Measurements from ENCODE around the gene LMX1A.
A peak's percentile ranks its signal among the peaks of the same experiment; 100 is the strongest.

LMX1A gene

GRCh38 chr1:165265196-165265838 lies 91.2 kb downstream of the LMX1A start:
- DNase-seq (ENCODE audit: low spot score): no peak

DNA sequence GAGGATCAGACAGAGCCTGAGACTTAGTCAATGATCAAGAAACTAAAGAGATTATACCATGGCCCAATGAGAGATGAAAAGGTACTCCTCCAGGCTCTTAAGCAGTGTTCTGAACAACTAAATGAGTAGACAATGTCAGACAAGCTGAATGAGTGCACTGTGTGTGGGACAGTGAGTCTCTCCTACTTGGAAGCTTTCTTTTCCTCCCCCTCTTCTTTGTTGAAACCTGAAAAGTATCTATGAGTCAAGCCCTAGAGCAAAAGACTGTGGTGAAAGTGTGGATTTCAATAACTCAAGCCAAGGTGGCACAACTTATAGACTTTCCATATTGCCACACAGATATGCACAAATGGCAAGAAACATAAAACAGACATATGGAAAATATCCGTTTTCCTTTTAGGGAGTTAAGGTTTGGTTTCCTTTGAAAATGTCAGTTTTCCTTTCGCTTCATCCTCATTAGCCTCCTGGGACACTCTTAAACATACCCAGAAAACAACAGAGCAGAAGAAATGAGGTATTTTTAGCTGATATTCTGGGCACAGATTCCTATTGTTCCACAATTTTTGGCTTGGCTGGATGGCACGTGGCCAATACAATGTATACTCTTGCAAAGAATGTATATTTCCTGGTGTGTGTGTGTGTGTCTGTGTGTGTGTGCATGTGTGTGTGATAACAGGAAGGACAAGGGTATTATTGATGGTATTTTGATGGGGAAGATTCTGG lies 96.6 kb downstream of the LMX1A start:
- DNase-seq (ENCODE audit: low spot score): no peak

DNA sequence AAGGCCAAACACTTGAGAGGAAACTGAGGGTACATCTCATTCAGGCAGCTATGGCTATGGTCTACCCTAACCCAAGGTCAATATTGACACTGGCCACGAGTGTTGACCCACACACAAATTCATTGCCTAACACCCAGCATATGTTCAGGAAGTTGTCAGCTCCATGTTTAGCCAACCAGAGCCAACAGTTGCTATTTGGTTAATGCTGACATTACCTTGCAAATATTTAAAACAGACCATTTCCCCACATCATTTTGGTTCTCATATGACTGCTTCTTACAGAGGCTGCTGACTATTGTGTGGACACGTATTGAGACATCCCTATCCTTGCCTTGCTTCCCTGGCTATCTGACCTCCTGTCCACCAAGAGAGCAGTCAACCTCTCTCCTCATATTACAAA lies 97.3 kb downstream of the LMX1A start:
- DNase-seq (ENCODE audit: low spot score): no peak

DNA sequence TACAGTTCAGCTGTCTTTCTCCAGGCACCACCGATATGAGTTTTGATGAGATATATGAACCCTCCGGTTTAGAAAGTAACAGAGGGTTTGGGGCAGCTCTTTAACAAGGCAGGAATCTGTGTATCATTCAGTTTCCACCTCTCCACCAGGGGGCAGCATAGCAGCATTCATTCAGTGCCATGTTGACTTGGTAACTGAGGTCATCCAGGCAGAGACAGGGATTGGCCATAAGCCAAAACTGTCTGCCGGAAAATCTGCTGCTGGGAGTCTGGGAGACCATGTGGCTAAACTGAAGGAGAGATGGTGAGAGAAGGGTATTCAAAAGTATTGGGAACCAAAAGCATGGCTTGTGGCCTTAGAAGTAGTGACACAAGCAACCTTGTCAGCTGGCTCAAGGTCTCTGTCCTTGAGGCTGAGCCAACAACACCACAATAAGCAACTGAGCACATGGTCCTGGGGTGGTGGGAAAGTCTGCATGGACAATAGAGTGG lies 98.5 kb downstream of the LMX1A start:
- peak; percentile 58 for DNase-seq (ENCODE audit: low spot score)

- DNase-seq (ENCODE audit: low spot score): no peak
Measured at GRCh38 chr1:165254896-165255625, 101.5 kb downstream of the LMX1A start.

DNA sequence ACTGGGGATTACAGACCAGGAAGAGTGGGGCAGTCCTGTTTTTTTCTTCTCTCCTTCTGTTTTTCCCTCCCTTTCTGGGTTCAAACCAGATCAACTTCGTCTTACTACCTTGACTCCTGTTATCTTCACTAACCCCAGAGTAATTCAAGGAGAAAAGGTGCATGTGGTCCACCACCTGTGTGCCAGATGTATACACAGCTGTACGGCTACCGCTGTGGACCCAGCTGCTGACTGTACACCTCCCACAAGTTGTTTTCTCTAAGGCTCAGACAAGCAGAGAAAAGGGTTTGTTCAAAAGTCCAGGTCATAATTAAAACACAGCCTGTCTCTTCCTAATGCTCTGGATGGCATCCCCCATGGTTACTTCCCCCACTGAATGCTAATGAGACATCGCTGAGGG lies 102.1 kb downstream of the LMX1A start:
- DNase-seq (ENCODE audit: low spot score): no peak

GRCh38 chr1:165253818-165254254 lies 102.7 kb downstream of the LMX1A start:
- DNase-seq (ENCODE audit: low spot score): no peak

- no peak for DNase-seq (ENCODE audit: low spot score)
Measured at GRCh38 chr1:165248969-165249571, 107.4 kb downstream of the LMX1A start.

DNA sequence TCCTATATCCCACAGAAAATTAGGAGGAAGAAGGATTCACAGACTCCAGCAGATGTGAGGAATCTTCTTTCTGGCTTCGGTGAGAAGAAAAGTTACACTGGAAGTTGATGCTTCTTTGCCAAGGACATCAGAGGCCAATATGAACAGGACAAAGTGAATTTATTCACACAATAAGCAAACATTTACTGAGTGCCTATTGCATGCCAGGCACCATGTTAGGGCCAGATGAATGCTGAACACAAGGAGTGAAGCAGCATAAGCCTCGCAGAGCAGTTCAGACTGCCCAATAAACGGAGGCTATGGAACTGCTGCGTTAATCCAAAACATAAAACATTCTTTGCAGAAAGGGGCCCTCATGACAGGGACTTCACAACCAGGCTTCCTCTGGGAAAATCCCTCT lies 114.6 kb downstream of the LMX1A start:
- DNase-seq (ENCODE audit: low spot score): no peak

DNA sequence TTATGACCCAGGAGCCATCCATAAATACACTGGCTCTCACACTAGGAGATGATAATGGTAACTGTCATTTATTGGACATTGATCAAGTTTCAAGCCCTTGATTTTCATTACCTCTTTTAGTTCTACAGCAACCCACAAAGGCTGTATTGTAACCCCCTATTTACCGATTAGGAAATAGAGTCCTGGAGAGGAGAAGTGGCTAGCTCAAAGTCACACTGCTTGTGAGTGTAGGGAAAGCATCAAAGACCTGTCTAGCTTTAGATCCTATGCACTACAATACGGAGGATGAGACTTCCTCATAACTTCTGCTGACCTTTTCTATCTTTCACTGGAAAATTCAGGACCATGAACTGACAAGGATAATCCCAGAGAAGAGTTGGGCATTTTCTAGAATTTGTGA lies 115.2 kb downstream of the LMX1A start:
- DNase-seq (ENCODE audit: low spot score): no peak

GRCh38 chr1:165240492-165240891 lies 116.0 kb downstream of the LMX1A start:
- no peak for DNase-seq (ENCODE audit: low spot score)

DNA sequence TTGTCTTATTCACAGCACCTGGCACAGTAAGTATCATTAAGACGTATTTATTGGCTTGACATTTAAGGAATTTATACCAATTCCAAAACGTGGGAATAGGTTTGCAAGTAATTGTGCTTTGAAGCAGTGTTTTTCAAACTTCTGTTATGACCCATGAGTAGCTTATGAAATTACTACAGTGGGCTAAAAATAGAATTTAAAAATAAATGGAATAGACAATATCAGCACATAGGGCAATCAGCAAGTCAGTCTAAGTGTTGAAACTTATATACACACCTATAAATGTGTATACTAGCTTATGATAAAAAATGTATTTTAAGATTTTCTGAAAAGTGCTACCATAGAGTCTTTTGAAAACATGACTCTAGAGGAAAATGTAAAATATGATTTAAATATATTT lies 116.6 kb downstream of the LMX1A start:
- DNase-seq (ENCODE audit: low spot score): no peak

DNA sequence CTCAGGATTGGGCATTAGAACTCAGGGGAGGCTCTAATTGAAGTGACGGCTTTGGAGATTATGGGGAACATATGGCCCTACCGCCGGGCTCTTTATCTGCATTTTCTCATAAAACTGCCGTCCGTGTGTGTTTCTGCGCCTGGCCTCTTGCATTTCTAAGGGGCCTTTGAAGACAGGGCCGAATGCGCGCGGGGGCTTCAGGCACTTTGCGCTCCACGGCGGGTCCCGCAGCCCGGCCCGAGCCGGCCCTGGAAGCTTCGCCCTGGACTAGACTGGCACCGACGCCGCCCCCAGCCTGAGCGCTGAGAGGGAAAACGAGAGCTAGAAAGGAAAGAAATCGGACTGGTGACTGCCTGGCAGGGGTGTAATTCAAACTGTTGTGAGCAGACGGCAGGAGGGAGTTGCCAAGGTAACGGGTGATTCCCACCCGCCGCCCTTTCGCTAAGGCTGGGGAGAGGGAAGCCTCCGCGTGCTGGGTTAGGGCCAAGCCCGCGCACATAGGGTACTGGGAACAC lies 120.7 kb downstream of the LMX1A start:
- DNase-seq (ENCODE audit: low spot score): no peak

- no peak for DNase-seq (ENCODE audit: low spot score)
Measured at GRCh38 chr1:165235155-165235776, 121.2 kb downstream of the LMX1A start.

- DNase-seq (ENCODE audit: low spot score): no peak
Measured at GRCh38 chr1:165234149-165234548, 122.4 kb downstream of the LMX1A start.

DNA sequence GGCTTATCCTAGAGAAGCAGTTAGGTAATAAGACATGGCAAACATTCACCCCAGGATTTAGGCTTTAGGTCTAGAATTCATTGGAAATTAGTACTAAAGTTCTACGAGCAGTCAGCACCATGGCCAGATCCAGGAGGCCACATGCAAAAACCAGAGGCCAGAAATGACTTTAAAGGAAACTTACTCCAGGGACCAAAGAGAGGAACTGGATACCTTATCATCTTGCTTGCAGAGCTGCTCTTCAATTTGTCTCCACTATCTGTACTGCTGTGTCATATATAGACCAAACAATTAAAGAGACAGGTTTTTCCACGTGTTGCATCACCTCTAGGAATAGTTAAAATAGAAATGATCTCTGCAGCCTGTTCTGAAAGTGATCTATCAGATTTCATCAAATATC lies 127.8 kb downstream of the LMX1A start:
- no peak for DNase-seq (ENCODE audit: low spot score)

DNA sequence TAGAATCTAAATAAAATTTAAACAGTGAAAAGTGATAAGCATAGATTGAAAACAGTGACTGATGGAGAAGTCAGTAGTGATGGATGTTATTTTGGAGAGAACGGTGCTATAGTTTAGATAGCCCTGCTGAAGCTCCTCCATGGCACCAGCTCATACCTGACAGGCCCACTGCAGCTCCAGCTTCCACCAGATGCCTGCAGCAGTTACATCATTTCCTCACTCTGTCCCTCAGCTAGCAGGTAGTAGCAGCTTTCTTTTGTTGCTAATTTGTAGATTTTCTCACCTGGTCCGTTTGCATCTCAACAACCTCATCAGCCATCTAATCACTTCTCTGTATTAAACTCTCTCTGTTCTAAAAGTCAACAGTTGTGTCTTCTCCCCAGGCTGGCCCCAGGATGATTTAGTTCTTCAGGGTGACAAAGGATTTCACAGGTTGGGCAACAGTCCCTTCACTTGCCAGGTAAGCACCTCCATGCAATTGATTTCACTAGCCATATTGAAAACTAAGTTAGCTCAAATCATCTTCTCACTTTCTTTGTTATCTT lies 128.3 kb downstream of the LMX1A start:
- no peak for DNase-seq (ENCODE audit: low spot score)

GRCh38 chr1:165226326-165226725 lies 130.2 kb downstream of the LMX1A start:
- DNase-seq (ENCODE audit: low spot score): no peak

GRCh38 chr1:165225650-165226049 lies 130.9 kb downstream of the LMX1A start:
- no peak for DNase-seq (ENCODE audit: low spot score)

GRCh38 chr1:165225062-165225461 lies 131.5 kb downstream of the LMX1A start:
- DNase-seq (ENCODE audit: low spot score): no peak

- no peak for DNase-seq (ENCODE audit: low spot score)
Measured at GRCh38 chr1:165224504-165224903, 132.0 kb downstream of the LMX1A start.

GRCh38 chr1:165222580-165222979 lies 133.9 kb downstream of the LMX1A start:
- no peak for DNase-seq (ENCODE audit: low spot score)
